ENCODE results near the gene DENND4B.
A peak's percentile ranks its signal among the peaks of the same experiment; 100 is the strongest.

DENND4B gene

DNA sequence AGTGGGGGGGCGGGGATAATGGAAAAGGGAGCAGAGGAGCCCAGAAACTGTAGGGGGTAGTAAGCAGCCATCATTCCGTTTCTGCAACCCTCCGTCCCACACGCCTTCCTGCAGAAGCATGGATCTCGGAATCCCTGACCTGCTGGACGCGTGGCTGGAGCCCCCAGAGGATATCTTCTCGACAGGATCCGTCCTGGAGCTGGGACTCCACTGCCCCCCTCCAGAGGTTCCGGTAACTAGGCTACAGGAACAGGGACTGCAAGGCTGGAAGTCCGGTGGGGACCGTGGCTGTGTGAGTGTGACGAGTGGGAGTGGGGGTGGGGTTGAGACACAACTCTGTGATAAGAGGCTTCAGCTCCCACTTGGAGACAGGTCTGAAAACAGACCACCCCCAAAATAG, 21.9 kb upstream of the DENND4B start:
- DNase-seq: no peak

DNA sequence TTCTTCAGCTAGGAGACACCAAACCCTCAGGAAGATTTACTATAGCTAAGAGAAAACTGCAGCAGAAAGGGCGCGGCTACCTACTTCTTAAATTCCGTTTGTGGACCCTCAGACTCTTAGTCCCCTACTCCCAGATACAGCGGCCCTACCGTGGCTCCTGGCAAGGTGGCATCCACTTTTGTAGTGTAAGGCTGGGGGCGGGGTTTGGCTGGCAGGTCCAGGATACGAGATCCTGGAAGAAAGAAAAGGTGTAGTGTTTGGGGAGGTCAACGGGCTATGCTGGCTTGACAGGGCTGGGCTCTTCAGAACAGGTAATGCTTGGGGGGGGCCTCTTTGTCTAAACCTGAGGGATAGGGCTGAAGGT, 21.5 kb upstream of the DENND4B start:
- peak in 2 of 51 donors; percentile 45 to 73 for DNase-seq

DNA sequence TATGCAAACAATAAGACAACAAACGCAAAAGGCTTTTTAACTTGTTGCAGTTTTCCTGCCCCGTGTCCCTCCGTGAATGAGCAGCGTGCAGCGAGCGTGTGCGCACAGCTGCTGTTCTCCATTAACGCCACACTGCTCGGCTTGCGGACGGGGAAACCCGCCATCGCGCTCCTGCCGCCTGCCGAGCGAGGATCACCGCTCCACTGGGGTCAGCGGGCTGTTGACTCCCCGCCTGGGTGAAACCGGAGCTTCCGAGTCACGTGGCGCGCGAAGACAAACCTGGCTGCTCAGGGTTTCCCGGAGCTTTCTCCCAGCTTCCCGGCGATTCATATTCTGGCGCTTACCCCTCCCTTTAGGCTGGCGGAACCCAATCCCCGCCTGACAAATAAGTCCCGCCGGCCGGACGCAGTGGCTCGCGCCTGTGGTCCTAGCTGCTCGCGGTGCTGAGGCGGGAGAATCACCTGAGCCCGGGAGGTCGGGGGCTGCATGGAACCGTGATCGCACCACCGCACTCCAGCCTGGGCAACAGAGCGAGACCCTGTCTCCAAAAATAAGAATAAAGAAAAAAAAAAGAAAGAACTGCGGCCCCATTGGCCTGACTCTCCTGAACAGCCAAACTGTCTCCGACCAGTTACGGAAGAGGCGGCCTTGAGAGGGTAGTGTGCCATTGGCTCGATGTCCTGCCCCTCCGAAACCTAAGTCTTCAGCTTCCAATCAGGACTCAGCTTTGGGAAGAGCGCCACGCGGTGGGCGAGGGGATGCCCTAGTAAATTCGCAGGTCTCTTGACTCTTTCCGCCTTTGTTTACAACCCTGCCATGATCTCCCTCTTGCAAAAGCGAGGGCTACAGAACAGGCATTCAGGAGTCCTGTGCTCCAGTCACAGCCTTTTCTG, 20.8 kb upstream of the DENND4B start, which contains the start of gene CREB3L4:
TSS of gene CREB3L4 (plus strand) at position 796 of the 893 bp plus-strand sequence. CDS start 624 bp downstream, outside the sequence.
- peak; percentile 57 to 96 (median 87) for DNase-seq

DNA sequence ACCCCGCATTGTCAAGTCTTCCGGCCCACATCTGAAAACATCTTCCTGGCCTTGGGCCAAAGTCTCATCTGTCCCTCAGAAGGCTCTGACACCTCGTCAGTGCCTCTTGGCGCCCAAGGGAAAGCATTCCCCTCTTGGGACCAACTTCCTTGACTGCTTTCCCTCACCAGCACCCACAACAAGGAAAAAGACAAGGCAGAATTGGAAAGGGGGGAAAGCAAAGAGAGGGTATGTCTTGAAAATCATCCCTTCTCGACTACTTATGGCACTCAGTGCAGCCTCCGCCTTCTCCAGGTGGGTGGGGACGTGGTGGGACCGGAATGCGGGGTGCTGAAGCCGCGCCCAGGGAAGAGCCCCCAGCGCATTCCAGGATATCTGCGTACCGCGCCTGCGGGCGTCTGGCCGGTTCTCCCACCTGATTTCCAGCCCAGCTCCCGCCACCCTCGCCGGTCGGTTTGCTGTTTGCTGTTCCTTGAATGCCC, 17.4 kb upstream of the DENND4B start:
- peak in 5 of 51 donors; percentile 32 to 52 (median 38) for DNase-seq

- peak; percentile 43 to 99 (median 95) for DNase-seq
These were observed 16.7 kb upstream of the DENND4B start, which contains the start of gene SLC39A1 for GRCh38 chr1:153963030-153963849. Gene SLC39A1, minus strand, starts transcription at chr1:153963537. Its CDS starts 822 bp downstream, at chr1:153962715.

DNA sequence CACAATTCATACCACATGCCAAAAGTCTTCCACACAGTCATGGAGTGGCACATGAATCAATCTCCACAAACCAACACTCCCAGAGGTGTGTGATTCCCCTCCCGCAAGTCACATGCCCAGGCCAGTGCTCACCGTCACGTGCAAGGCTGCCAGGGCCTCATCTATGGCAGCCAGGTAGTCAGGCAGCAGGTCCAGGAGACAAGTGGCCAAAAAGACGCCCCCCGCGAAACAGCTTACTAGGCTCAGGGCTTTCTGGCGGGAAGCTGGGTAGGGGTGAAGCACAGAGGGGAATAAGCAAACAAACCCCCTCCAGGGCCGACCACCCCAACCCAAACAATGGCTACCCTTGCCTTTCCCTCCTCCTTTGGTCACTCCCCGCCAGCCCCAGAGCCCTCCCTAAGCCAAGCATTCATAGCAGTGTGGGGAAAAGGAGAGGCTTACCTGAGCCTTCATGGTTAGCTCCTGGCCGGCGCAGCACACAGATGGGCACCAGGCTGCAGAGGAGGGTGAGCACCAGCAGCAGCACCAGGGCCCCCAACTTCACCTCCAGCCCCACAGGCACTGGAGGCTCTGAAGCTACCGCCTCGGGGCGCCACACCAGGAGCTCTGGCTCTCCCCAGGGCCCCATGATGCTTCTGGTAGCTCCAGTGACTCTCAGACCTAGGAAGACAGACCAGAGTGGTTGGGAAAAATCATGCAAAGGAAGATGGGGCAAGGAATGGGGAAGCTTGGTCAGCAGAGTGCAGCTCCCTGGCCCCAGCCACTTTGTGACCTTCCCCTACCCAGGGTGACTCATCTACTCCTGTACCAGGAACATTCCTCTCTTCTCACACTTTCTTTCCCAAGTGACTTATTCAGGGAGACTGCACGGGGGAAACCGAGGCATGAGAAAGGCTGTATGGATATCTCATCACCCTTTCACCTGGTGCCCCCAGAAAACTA, 15.8 kb upstream of the DENND4B start:
- peak in 4 of 51 donors; percentile 17 to 29 (median 23) for DNase-seq

- DNase-seq: no peak
These were observed 14.9 kb upstream of the DENND4B start for GRCh38 chr1:153961421-153961820.

DNA sequence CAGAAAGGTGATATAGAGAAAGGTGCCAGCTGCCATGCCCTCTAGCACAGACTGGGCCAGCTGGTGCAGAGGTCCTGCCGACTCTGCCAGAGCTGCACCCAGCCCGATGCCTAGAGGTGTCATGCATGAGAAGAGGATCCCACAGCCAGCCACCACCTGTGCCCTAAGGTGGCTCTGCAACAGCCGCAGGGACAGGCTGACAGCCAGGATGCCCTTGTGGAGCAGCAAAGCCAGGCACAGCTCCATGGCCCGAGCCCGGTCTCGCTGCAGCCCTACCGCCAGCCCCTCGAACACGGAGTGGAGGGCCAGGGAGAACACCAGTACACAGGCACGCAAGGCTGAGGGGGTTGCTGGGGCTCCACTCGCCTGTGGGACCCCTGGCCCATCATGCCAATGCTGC, 13.7 kb upstream of the DENND4B start:
- no peak for DNase-seq

DNA sequence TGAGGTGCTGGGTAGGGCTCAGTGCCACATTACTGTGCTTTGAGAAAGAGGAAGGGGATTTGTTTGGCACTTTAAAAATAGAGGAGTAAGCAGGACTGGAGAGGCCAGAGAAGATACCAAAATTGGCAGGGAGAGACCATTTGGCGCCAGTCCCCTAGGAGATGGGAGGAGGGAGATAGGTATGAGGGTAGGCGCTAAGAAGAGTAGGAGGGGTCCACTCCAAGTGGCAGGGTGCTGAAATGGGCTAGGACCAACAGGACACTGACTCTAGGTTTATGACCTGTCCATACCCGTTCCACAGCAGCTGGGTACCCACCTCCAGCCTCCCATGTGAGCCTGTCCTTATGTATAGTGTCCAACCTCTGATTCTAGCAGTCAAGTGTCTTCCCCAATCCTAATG, 12.9 kb upstream of the DENND4B start:
- DNase-seq: no peak

DNA sequence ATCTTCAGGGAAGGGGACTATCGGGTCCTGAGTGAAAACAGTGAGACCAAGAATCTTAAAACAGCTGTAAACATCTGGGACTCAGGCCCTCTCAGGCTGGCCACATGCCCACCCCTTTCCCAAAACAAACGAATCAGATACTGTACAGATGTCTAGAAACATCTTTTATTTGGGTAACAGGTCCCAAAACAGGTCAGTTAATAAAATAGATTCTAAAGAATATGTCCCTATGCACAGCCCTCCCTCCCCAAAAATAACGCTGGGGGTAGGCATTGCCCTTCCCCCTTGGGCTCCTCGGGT, 12.4 kb upstream of the DENND4B start:
- no peak for DNase-seq

GRCh38 chr1:153958111-153958960, 11.8 kb upstream of the DENND4B start, which contains the start of gene CRTC2:
Gene CRTC2, minus strand, starts transcription at chr1:153958612. Its CDS starts 115 bp downstream, at chr1:153958497.
- DNase-seq: peak; percentile 66 to 99 (median 97)

DNA sequence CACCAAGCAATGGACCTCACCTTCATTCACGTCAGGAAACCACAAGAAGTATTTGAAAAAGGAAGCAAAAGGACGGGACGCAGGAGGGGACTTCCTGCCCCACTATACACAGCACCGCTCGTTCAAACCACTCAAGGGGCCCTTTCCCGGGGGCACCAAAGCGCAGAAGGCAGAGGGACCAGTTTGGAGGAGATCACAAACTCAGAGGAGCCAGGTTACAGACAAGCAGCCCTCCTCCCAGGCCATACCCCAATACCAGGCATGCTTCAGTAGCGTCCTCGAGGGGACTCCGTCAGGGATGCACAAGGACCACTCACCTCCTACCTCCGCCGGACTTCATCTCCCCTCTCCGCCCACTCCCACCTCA, 11.2 kb upstream of the DENND4B start:
- peak in 3 of 51 donors; percentile 48 to 71 (median 63) for DNase-seq

- no peak for DNase-seq
These were observed 10.6 kb upstream of the DENND4B start for GRCh38 chr1:153956997-153957715.

- no peak for DNase-seq
These were observed 8.3 kb upstream of the DENND4B start for GRCh38 chr1:153954826-153955225.

- DNase-seq: no peak
These were observed 7.4 kb upstream of the DENND4B start for GRCh38 chr1:153953859-153954365.

DNA sequence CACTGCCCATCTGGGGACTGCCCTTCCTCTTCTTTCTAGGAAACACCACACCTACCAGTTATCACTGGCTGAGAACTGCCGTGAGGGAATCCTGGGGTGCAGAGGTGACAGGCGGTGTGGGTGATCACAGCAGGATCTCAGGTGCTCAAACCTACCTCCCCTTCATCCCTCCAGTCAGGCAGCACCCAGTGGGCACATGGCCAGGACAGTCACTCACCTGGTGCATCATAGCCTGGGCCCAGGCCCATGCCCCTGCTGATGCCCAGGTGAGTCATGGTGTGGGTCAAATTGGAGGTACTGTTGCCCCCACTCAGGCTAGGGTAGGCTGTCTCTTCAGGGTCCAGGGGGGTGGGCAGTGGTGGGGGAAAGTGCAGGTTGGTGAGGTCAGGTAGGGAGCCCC, 5.3 kb upstream of the DENND4B start:
- no peak for DNase-seq

GRCh38 chr1:153951183-153951582, 4.7 kb upstream of the DENND4B start:
- no peak for DNase-seq

DNA sequence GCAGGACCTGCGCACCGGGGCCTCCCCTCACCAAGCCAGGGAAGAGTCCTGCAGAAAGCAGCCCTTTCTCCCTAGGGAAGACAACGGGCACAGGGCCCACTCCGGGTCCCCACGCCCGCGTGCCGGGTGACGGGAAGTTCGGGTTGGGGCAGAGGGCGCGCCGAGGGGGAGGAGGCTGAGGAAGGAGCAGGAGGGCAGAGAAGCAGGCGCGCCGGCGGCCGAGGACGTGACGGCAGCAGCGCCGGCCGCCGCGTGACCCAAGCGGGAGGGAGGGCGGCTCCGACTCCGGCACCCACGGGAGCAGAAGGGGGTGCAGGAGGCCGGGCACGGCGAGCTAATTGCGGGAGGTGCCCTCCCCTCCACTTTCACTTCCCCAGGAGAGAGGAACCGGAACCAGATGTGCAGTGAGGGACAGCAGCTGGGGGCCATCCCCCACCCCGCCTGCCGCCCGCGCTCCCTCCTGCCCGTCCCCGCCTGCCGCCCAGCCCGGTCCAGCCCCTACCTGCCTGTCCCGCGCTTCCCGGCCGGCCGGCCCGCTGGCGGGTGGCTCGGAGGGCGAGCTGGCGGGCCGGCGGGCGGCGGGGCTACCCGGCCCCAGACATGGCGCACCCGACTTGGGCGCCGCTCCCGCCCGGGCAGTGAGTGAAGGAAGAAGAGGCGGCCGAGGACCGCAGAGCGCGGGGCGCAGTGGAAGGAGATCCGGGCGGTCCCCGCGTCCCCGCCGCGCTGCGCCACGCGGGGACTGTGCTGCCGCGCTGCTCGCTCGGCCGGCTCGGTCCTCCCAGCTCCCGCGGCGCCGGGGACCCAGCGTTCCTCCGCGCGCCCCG, 510 bp downstream of the DENND4B start:
- DNase-seq: peak in 49 of 51 donors; percentile 18 to 85 (median 70)
